B cell (primary cell): ENCODE data around the gene GLIS2. TPM values are rescaled to one million over a fixed set of nuclear protein-coding genes. Genes with fewer than 3 reads are reported as not detected.

ENCODE experiments used
- ATAC-seq: fragments of 200-7000 bp; cut with Tn5 transposase; one replicate; pipeline ENCODE4 v1.10.0; 2021; ENCODE audit warnings: low read depth, mild to moderate bottlenecking, moderate number of reproducible peaks, moderate library complexity
- CTCF ChIA-PET: fragments of 350-600 bp; sonication (Branson Sonifier 250); formaldehyde crosslinking; loops from one replicate; lab custom pipeline; 2021; ENCODE audit warnings: antibody characterized with exemption, inconsistent platforms; lab: Charles Lee
- POLR2A ChIA-PET: fragments of 350-600 bp; sonication (Branson Sonifier 250); formaldehyde crosslinking; loops from one replicate; lab custom pipeline; 2021; ENCODE audit warnings: antibody characterized with exemption; lab: Charles Lee
- DNase-seq: peaks from one replicate; pipeline ENCODE4 v3.0.0; 2013
- H2AFZ ChIP-seq: 2 replicates; pipeline ENCODE4 v1.6.1; 2012; ENCODE audit warnings: mild to moderate bottlenecking, low read depth, low read length; ENCODE audit not compliant: insufficient read depth, poor library complexity, severe bottlenecking
- H3K27ac ChIP-seq, 2 donors: 1 replicate in 1 of 2; 2 replicates in 1 of 2; pipeline ENCODE4 v1.5.1; 2012 to 2013; ENCODE audit warnings: low read length in 2 of 2, mild to moderate bottlenecking in 2 of 2, moderate library complexity in 1 of 2
- H3K27me3 ChIP-seq, 4 experiments: fragments of 200-600 bp in 1 of 4; sonication (generic) in 1 of 4; replicated peaks in 1 of 4; 1 replicate in 2 of 4; 2 replicates in 2 of 4; pipeline versions ENCODE4 v1.6.1 to v1.7.0; 2013 to 2016; ENCODE audit warnings: low read length in 3 of 4, mild to moderate bottlenecking in 2 of 4, mixed read lengths in 1 of 4, moderate library complexity in 1 of 4; ENCODE audit not compliant: insufficient read depth in 4 of 4, control insufficient read depth in 3 of 4; ENCODE audit errors: control extremely low read depth in 1 of 4
- H3K36me3 ChIP-seq, 2 experiments: replicated peaks in 1 of 2; 1 replicate in 1 of 2; 2 replicates in 1 of 2; pipeline versions ENCODE4 v1.6.1 to v1.7.1; 2013; ENCODE audit warnings: low read length in 1 of 2; ENCODE audit not compliant: insufficient read depth in 2 of 2, control insufficient read depth in 1 of 2; ENCODE audit errors: control extremely low read depth in 1 of 2, extremely low read depth in 1 of 2
- H3K4me1 ChIP-seq, 2 donors: fragments of 200-600 bp in 1 of 2; sonication (generic) in 1 of 2; 1 replicate in 1 of 2; 2 replicates in 1 of 2; pipeline versions ENCODE4 v1.5.1 to v1.6.1; 2013 to 2017; ENCODE audit warnings: low read length in 2 of 2; ENCODE audit not compliant: control insufficient read depth in 2 of 2, insufficient read depth in 2 of 2
- H3K4me2 ChIP-seq: replicated peaks from 2 replicates; pipeline ENCODE3; 2012; ENCODE audit warnings: mild to moderate bottlenecking, low read depth, low read length; ENCODE audit not compliant: poor library complexity, severe bottlenecking
- H3K4me3 ChIP-seq, 5 experiments: fragments of 200-600 bp in 1 of 5; sonication (generic) in 1 of 5; 1 replicate in 3 of 5; 2 replicates in 2 of 5; pipeline versions ENCODE4 v1.5.1 to v1.7.0; 2011 to 2016; ENCODE audit warnings: low read length in 4 of 5, mild to moderate bottlenecking in 4 of 5, low read depth in 2 of 5, control low read depth in 1 of 5, moderate library complexity in 1 of 5; ENCODE audit not compliant: insufficient read depth in 1 of 5; ENCODE audit errors: control extremely low read depth in 1 of 5, extremely low read depth in 1 of 5
- H3K79me2 ChIP-seq: fragments of 200-600 bp; sonication (generic); one replicate; pipeline ENCODE4 v1.6.0; 2016; ENCODE audit warnings: low read length; ENCODE audit not compliant: control insufficient read depth, insufficient read depth
- H3K9ac ChIP-seq: fragments of 200-600 bp; sonication (generic); 2 replicates; pipeline ENCODE4 v1.6.1; 2017; ENCODE audit warnings: mild to moderate bottlenecking, low read length, moderate library complexity
- H3K9me3 ChIP-seq, 3 donors: one replicate each; pipeline versions ENCODE4 v1.6.1 to v1.7.1; 2013; ENCODE audit warnings: low read length in 2 of 3; ENCODE audit not compliant: control insufficient read depth in 2 of 3, insufficient read depth in 1 of 3; ENCODE audit errors: control extremely low read depth in 1 of 3
- H4K20me1 ChIP-seq: 2 replicates; pipeline ENCODE4 v1.6.0; 2012; ENCODE audit warnings: mild to moderate bottlenecking, low read length; ENCODE audit not compliant: insufficient read depth, control insufficient read depth, poor library complexity, severe bottlenecking
- H3K27ac Mint-ChIP-seq: one replicate; pipeline ENCODE4 v1.8.0; 2021; ENCODE audit warnings: mixed read lengths
- H3K27me3 Mint-ChIP-seq: one replicate; pipeline ENCODE4 v1.8.0; 2021; ENCODE audit warnings: mixed read lengths
- H3K4me1 Mint-ChIP-seq: one replicate; pipeline ENCODE4 v1.8.0; 2021; ENCODE audit warnings: mixed read lengths
- H3K4me3 Mint-ChIP-seq: one replicate; pipeline ENCODE4 v1.8.0; 2021; ENCODE audit warnings: mixed read lengths
- H3K9me3 Mint-ChIP-seq: one replicate; pipeline ENCODE4 v1.8.0; 2022; ENCODE audit warnings: mixed read lengths; ENCODE audit not compliant: insufficient read depth
- CTCF ChIP-seq: fragments of 200-600 bp; IDR thresholded peaks from one replicate; pipeline ENCODE4 v1.8.0; 2022; ENCODE audit warnings: antibody characterized with exemption, mild to moderate bottlenecking
- EZH2 ChIP-seq: IDR thresholded peaks from 2 replicates; pipeline ENCODE4 v1.6.1; 2012; ENCODE audit warnings: borderline replicate concordance, low read depth, mild to moderate bottlenecking, moderate library complexity, low read length; ENCODE audit not compliant: insufficient read depth, poor library complexity, severe bottlenecking
- WGBS: methylation state at CpG from one replicate; pipeline ENCODE4 v1.1.5; 2013; ENCODE audit warnings: missing lambda C conversion rate; ENCODE audit not compliant: insufficient coverage; 5-methylcytosine and 5-hydroxymethylcytosine counted together
- intact Hi-C: fragments of 100-400 bp; cut with micrococcal nuclease; formaldehyde crosslinking; loops from one replicate; pipeline ENCODE4 v1.10.0; 2022
- polyA plus RNA-seq: library from polyadenylated mRNA; depleted of rRNA; stranded (reverse); fragments of >200 nt; gene quantifications from 2 replicates; pipeline ENCODE4 v1.2.3, GENCODE V29; 2012
- total RNA-seq, 2 donors: library from RNA; stranded (reverse); fragments of 120-200 nt in 1 of 2; gene quantifications; 1 replicate in 1 of 2; 2 replicates in 1 of 2; pipeline versions ENCODE4 v1.2.3 to v1.2.4, GENCODE V29; 2013 to 2022

GLIS2 gene
- total and polyA plus RNA-seq, 2 donors (not counting 1 experiment from before 2014, with no cell fraction given), result not detected

- H3K27ac Mint-ChIP-seq, result no peak overlapping the region
- ATAC-seq (peak; percentile 21), DNase-seq (no peak)
- Histone ChIP-seq H3K27me3 (peaks cover 0 to 20% (median 0%) of the 10 kb centered on the region in 4 experiments), H3K36me3 (no peaks in the 10 kb centered on the region), H3K4me1 (peaks cover 16 to 24% of the 10 kb centered on the region in 2 donors), H3K27ac (no peak overlapping the region), H3K4me2 (peak overlapping the region; percentile 99), H4K20me1 (no peaks in the 10 kb centered on the region), H3K79me2 (no peaks in the 10 kb centered on the region), H3K9me3 (no peaks in the 10 kb centered on the region), H2AFZ (peak overlapping the region; percentile 78), H3K9ac (peak overlapping the region; percentile 62), H3K4me3 (peak overlapping the region in 4 of 5 experiments; percentile 46 to 67 (median 54))
- ChIA-PET CTCF (interaction anchor here (0.5 to 10.0 kb wide), 10 partner anchors 16 to 1516 kb away, joined by 3 to 165 read pairs (median 4); partner anchors contain the start of genes GLIS2 and TFAP4), POLR2A (interaction anchor here (0.7 kb wide), 1 partner anchor 56 kb away, joined by 5 read pairs; no protein-coding TSS in a partner anchor)
- H3K27me3 Mint-ChIP-seq, result peaks cover 3% of the 10 kb centered on the region
- H3K4me3 Mint-ChIP-seq, result peak overlapping the region; percentile 65
- intact Hi-C loops, result loop anchor here (2.0 kb wide), 2 partner anchors 389 to 637 kb away; no protein-coding TSS in a partner anchor
- 4% methylated on average over 43 of the region's 57 CpGs for WGBS
- TF ChIP-seq CTCF, result no peak
- TF ChIP-seq EZH2, result no peak
- peaks cover 9% of the 10 kb centered on the region for H3K4me1 Mint-ChIP-seq
- no peaks in the 10 kb centered on the region for H3K9me3 Mint-ChIP-seq
Observed at GRCh38 chr16:4327386-4328045, 11.6 kb downstream of the GLIS2 start.
